ENCODE data around the gene RMI1. TPM values are rescaled to one million over a fixed set of nuclear protein-coding genes. Genes with fewer than 3 reads are reported as not detected.

Gene RMI1
- total and polyA plus RNA-seq, 10 of the 15 experiments (the other 5 are each of a cell fraction or from before 2014, with no cell fraction given): 3.6 to 34.1 (median 16.1) TPM

DNA sequence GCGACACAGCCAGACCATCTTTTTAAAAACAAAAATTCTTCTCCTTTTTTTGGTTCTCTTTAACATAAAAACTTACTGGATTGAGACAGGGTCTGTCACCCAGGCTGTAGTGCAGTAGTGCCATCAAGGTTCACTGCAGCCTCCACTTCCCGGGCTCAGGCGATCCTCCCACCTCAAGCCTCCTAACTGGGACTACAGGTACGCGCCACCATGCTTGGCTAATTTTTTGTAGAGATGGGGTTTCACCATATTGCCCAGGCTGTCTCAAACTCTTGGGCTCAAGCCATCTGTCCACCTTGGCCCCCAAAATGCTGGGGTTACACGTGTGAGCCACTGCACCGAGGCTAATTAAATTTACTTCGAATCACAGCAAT is 14.4 kb upstream of the RMI1 start (continued):
- TF ChIP-seq ZSCAN29 (IDR thresholded peaks at IDR 0.05): no peak
- no peak for TF ChIP-seq HDGF (IDR thresholded peaks at IDR 0.05)
- no peak for TF ChIP-seq FOXM1 (IDR thresholded peaks at IDR 0.05; ENCODE audit: low read depth, low read length)
- no peak for TF ChIP-seq GABPA (IDR thresholded peaks at IDR 0.05; ENCODE audit: low read depth)
- TF ChIP-seq MTA2 (IDR thresholded peaks at IDR 0.05; ENCODE audit: low read depth): no peak
- TF ChIP-seq MYB (IDR thresholded peaks at IDR 0.05; ENCODE audit: borderline replicate concordance, low read depth, low read length): no peak
- TF ChIP-seq SREBF1 (IDR thresholded peaks at IDR 0.05; ENCODE audit: low read length): no peak
- TF ChIP-seq POLR2A (IDR thresholded peaks at IDR 0.05; ENCODE audit: low read depth, low read length): peak; percentile 60; the same call in 1 of the 2 replicates

DNA sequence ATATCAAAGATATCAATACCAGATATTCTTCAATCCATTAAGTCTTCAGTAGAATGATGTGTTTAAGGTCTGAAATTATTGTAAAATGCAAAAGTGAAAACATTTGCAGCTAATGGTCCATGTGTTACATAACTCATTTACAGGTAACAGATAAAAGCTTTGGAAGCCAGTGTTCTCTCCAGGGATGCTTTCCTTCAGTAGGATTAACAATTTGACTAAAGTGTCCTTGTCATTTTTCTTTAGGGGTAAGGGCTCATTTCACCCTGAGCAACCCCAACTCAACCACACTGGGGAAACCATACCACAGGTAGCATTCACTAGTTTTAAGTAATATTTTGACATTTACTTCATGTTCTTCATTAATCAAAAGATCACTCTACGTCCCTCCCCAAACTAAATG is 13.5 kb upstream of the RMI1 start:
- H3K27ac ChIP-seq (ENCODE audit: control insufficient read depth, insufficient read depth): no peak overlapping the region
- H3K36me3 ChIP-seq (ENCODE audit: control insufficient read depth in 2 of 2, insufficient read depth in 2 of 2, low read length in 1 of 2): peaks cover 4 to 33% of the 10 kb centered on the region in 2 experiments
- no peak overlapping the region for H3K4me2 ChIP-seq (ENCODE audit: control insufficient read depth, insufficient read depth)
- CTCF ChIA-PET: interaction anchor here (0.5 to 1.2 kb wide), 3 partner anchors 9 to 272 kb away, joined by 3 to 5 read pairs (median 3); no protein-coding TSS in a partner anchor
- H3K9me3 ChIP-seq (replicated peaks; ENCODE audit: control insufficient read depth, insufficient read depth, low read length): no peaks in the 10 kb centered on the region
- peaks cover 2% of the 10 kb centered on the region; the same call in 1 of the 2 replicates for H4K20me1 ChIP-seq (ENCODE audit: control insufficient read depth, insufficient read depth)
- no peak for DNase-seq (ENCODE audit: low read depth, low spot score)
- intact Hi-C loops (cut with micrococcal nuclease; ENCODE audit: unreplicated experiment) (no loop called here), in situ Hi-C loops (cut with MboI) (no loop called here)
- no peak overlapping the region for H3K9ac ChIP-seq (ENCODE audit: control insufficient read depth, insufficient read depth, low read length)
- POLR2A ChIA-PET: interaction anchor here (0.9 to 1.2 kb wide), 2 partner anchors 10 to 13 kb away, joined by 4 to 5 read pairs; partner anchors contain the start of genes HNRNPK and RMI1
- no peak for ATAC-seq
- no TSS peak for BruUV-seq (replicated peaks)
- SMC1A ChIA-PET (ENCODE audit: uncharacterized antibody, unreplicated experiment): interaction anchor here (0.9 to 1.0 kb wide), 2 partner anchors 9 to 11 kb away, joined by 3 read pairs; no protein-coding TSS in a partner anchor
- 100% methylated on average over 1 of the region's 1 CpG for WGBS (ENCODE audit: insufficient coverage, insufficient replicate concordance, low lambda C conversion rate, missing lambda C conversion rate)
- H3K4me3 ChIP-seq: no peak overlapping the region
- peaks cover 4% of the 10 kb centered on the region for H3K79me2 ChIP-seq (ENCODE audit: control insufficient read depth, insufficient read depth, low read length)
- no peak overlapping the region for H2AFZ ChIP-seq (ENCODE audit: control insufficient read depth, low read depth, low read length)
- H3K27me3 ChIP-seq (replicated peaks in 1 of 2; ENCODE audit: control insufficient read depth in 2 of 2, insufficient read depth in 2 of 2, low read length in 1 of 2): no peaks in the 10 kb centered on the region
- no peak for FAIRE-seq
- RAD21 ChIA-PET (ENCODE audit: unreplicated experiment): no interaction called here
- H3K4me1 ChIP-seq (ENCODE audit: control insufficient read depth, insufficient read depth, low read length): no peaks in the 10 kb centered on the region
- TF ChIP-seq SREBF1 (IDR thresholded peaks at IDR 0.05; ENCODE audit: low read length): no peak
- TF ChIP-seq POLR2AphosphoS5 (IDR thresholded peaks at IDR 0.05; ENCODE audit: low read length): peak; percentile 90
- TF ChIP-seq SMAD5 (IDR thresholded peaks at IDR 0.05; ENCODE audit: low read depth): peak; percentile 37; the same call in 1 of the 2 replicates
- TF ChIP-seq MTA2 (IDR thresholded peaks at IDR 0.05; ENCODE audit: low read depth): no peak
- TF ChIP-seq EED (IDR thresholded peaks at IDR 0.05; ENCODE audit: low read depth): no peak
- TF ChIP-seq, protein P1, sequence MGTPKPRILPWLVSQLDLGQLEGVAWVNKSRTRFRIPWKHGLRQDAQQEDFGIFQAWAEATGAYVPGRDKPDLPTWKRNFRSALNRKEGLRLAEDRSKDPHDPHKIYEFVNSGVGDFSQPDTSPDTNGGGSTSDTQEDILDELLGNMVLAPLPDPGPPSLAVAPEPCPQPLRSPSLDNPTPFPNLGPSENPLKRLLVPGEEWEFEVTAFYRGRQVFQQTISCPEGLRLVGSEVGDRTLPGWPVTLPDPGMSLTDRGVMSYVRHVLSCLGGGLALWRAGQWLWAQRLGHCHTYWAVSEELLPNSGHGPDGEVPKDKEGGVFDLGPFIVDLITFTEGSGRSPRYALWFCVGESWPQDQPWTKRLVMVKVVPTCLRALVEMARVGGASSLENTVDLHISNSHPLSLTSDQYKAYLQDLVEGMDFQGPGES (IDR thresholded peaks at IDR 0.05): no peak
- TF ChIP-seq SIX5 (IDR thresholded peaks at IDR 0.05; ENCODE audit: low read depth, low read length, severe bottlenecking): no peak
- TF ChIP-seq CREB1 (IDR thresholded peaks at IDR 0.05; ENCODE audit: low read depth): no peak
- TF ChIP-seq STAT1 (conservative IDR thresholded peaks at IDR 0.05): no peak
- TF ChIP-seq, protein P2, sequence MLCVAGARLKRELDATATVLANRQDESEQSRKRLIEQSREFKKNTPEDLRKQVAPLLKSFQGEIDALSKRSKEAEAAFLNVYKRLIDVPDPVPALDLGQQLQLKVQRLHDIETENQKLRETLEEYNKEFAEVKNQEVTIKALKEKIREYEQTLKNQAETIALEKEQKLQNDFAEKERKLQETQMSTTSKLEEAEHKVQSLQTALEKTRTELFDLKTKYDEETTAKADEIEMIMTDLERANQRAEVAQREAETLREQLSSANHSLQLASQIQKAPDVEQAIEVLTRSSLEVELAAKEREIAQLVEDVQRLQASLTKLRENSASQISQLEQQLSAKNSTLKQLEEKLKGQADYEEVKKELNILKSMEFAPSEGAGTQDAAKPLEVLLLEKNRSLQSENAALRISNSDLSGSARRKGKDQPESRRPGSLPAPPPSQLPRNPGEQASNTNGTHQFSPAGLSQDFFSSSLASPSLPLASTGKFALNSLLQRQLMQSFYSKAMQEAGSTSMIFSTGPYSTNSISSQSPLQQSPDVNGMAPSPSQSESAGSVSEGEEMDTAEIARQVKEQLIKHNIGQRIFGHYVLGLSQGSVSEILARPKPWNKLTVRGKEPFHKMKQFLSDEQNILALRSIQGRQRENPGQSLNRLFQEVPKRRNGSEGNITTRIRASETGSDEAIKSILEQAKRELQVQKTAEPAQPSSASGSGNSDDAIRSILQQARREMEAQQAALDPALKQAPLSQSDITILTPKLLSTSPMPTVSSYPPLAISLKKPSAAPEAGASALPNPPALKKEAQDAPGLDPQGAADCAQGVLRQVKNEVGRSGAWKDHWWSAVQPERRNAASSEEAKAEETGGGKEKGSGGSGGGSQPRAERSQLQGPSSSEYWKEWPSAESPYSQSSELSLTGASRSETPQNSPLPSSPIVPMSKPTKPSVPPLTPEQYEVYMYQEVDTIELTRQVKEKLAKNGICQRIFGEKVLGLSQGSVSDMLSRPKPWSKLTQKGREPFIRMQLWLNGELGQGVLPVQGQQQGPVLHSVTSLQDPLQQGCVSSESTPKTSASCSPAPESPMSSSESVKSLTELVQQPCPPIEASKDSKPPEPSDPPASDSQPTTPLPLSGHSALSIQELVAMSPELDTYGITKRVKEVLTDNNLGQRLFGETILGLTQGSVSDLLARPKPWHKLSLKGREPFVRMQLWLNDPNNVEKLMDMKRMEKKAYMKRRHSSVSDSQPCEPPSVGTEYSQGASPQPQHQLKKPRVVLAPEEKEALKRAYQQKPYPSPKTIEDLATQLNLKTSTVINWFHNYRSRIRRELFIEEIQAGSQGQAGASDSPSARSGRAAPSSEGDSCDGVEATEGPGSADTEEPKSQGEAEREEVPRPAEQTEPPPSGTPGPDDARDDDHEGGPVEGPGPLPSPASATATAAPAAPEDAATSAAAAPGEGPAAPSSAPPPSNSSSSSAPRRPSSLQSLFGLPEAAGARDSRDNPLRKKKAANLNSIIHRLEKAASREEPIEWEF (IDR thresholded peaks at IDR 0.05; ENCODE audit: insufficient replicate concordance, low read depth, low read length): no peak
